ENCODE measurements around the gene DNAJB2.
"Not testable (repeated sequence)": the region's sequence is repeated elsewhere in the genome, so short reads cannot be mapped to it uniquely, and the experiment has no call there.

The DNAJB2 gene

DNA sequence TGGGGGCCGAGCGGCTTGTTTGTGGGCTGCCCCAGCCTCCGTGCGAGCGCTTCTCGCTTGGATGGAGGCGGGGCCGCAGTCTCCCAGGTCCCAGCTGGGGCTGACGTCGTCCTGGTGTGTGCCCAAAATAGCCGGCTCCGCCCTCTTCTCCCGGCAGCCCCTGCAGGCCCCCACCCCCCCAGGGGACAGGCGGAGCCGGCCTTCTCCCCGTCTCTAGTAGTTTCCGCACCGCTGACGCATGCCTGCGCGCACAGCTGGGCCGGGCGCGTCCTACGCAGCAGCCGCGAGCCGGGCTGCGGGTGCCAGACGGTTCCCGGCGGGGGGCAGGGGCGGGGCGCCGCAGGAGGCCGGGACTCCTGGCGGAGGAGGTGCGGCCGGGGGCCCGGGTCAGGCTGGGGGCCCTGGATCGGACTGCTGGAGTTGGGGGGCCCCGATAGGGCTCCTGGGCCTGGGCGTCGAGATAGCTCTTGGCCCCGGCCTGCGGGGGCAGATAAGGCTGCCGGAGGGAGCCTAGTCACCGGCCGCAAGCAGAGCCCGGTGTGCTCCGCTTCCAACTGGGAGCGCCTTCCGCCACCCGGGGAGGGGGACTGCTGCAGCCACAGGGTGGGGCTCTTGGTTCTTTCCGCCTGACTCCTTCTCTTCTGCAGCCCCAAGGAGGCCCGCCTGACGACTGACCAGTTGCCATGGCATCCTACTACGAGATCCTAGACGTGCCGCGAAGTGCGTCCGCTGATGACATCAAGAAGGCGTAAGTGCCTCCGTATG, at the start of gene DNAJB2:
Gene DNAJB2 (plus strand): TSS at position 216 of the 765 bp plus-strand sequence. CDS start 468 bp downstream, at position 684.
- DNase-seq: peak; percentile 99

DNA sequence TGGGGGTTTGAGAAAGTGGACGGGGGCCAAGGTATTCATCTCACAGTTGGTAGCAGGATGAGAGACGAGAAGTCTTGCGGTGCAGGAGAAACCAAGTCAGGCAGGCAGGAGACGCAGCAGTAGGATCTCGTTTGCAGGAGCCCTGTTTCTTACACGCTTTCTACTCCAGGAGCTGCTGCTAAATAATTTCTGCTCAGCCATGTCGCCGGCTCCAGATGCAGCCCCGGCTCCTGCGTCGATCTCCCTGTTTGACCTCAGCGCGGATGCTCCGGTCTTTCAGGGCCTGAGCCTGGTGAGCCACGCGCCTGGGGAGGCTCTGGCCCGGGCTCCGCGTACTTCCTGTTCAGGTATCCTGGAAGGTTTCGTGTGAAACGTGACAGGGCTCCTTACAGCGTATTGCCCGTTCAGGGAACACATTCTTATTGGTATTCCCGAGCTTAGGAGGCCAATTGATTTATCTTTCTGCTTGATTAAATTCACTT, 49.1 kb upstream of the DNAJB2 start:
- peak; percentile 39 for DNase-seq

DNA sequence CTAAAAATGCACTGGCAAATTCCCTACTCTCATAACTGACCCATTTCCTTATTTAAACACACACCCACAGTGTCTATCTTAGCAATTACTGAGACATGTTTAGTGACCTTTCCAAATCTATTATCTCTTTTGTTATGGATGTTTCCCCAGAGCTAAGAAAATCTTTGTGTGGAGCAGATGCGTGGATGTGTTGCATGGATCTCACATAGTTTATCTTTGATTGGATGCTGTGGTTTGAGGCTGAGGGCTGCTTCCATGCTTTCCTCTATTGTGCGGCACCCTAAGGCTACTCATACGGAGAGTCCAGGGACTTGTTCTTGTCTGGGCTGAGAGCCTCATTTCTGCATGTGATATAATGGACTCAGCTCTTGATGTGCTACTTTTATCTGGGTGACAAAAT, 44.8 kb upstream of the DNAJB2 start:
- no peak for DNase-seq

DNA sequence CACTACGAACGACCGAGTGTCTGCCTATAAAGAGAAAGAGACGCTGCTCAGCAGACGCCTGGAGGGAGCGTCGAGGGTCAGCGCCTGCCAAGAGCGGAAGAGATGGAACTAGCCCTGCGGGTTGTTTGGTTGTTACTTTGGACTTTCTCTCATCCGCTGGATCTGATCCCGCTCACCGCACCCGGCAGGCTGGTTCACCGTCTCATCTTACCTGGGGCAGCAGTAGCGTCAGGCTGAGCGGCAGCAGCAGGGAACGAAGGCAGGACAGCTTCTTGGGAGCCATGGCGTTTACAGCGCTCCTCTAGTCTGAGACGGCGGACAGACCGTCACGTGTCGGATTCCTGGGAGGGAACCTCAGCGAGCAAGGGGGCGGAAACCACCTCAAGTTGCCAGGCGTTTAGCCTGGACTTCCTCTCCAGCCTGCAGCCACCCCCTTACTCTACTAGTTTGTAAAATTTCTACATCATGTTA, 35.8 kb upstream of the DNAJB2 start:
- DNase-seq: no peak

DNA sequence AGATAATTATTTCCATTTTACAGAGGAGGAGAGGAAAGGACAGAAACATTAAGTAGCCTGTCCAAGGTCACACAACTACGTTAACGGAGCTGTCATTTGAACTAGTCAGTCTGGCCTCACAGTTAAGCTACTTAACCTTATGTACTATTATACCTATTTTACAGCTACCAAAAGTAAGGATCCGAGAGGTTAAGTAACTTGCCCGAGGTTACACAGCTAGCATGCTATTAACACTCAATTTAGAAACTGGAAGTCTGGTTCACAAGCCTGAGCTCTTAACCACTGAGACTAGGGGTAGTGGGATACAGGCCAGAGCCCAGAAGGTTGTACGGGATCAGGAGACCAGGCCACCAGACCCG, 34.4 kb upstream of the DNAJB2 start:
- DNase-seq: no peak

DNA sequence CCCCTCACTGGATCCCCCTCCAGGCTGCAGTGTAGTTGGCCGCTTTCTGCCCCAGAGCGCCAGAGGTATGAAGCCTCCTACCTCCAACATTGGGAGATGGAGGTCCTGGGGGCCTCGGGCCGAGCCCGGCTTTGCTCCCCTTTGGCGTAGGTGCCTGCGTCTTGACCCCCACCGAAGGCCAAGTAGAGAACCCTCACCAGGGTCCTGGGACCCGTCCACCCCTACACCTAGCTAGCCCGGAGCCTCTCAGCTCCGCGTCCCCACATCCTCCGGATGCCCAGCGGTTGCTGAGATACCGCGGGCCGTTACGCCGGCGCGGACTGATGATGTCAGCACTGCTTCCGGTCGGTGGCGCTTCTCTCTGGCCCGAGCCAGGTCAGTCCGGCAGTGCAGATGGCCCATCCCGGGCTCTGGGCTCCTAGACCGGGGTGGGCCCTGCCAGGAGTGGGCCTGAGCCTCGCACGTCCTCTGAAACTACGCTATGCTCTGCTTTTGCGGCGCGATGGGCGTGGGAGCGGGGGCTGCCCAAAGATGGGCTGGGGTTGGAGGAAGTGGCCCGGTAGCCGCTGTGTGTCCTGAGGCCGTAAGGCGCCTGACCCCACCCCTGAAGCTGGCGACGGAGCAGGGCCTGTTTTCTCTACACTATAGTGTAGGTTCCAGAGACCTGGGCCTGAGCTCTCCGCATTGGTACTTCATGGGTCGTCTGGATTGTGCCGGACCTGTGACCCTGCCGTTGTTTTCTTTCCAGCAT, 33.8 kb upstream of the DNAJB2 start, which contains the start of the genes GLB1L and STK16:
Gene GLB1L (minus strand): TSS at position 297 of the 751 bp plus-strand sequence. CDS start 1,871 bp downstream, outside the sequence.
Gene STK16 (plus strand): TSS at position 332 of the 751 bp plus-strand sequence. CDS start 521 bp downstream, outside the sequence.
- DNase-seq: peak; percentile 89

DNA sequence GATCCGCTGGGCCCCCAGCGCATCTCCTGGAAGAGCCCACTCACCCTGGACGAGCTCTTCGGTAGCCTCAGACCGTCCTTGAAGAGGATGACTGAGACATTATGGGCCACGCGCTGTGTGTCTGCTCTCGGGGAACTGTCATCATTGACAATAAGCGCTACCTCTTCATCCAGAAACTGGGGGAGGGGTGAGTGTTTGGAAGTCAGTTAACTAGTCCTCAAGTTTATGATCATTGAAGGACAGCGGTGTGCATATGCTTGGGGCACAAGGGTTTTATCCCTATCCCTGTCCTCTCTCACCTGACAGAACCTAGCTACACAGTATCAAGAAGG, 33.3 kb upstream of the DNAJB2 start:
- DNase-seq: no peak

DNA sequence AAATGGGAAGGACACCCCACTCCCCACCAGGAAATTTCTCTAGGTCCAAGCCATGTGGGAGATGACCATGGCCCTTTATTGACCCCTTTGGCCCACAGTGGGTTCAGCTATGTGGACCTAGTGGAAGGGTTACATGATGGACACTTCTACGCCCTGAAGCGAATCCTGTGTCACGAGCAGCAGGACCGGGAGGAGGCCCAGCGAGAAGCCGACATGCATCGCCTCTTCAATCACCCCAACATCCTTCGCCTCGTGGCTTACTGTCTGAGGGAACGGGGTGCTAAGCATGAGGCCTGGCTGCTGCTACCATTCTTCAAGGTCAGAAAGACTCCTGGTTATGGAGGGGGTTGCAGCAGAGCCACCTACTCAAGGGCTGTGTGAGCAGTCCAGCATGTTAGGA, 32.6 kb upstream of the DNAJB2 start:
- no peak for DNase-seq

DNA sequence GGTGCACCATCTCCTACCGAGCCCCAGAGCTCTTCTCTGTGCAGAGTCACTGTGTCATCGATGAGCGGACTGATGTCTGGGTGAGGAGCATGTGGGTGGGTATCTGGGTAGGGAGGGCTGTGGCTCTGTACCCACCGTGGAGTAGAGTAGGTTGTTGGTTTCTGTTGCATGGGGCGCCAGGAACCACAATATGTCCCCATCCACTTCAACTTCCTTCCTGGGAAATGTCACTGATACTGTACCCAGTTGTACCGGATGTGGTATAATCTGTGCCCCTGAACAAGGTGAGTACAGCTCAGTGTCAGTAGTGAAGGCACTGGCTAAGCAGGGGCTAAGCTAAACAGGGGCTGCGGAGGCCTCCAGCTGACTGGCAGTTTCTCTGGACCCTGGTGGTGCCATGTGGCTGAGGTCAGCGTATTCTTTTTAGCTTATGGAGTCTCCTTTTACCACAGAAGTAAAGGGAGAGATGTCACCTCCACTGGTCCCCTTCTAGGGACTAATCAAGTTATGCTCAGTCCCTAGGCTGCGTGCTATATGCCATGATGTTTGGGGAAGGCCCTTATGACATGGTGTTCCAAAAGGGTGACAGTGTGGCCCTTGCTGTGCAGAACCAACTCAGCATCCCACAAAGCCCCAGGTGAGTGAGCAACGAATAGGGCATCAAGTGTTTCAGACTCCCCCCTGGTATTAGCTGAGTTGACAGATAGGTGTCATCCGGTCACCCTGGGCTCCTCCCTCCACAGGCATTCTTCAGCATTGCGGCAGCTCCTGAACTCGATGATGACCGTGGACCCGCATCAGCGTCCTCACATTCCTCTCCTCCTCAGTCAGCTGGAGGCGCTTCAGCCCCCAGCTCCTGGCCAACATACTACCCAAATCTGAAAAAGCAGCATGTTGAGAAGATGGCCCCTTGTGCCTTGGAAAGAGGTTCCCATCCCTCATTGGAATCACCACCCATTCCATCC, 31.2 kb upstream of the DNAJB2 start:
- DNase-seq: peak; percentile 82

DNA sequence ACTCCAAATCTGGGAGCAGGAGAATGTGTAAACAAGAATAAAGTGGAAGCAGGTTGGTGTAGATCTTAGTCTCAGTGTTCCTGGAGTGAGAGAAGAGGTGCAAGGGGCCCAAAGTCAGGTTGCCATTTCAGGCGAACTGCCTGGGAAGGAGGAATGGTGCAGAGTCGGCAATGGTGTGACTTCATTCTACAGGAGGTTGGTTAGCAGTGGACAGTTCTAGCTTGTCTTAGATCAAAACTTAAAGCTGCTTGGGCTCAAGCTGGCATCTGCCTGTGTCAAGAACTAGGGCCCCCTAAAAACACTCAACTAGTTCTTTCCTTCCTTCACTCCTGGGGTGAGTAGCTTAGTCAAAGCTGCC, 30.3 kb upstream of the DNAJB2 start:
- no peak for DNase-seq

DNA sequence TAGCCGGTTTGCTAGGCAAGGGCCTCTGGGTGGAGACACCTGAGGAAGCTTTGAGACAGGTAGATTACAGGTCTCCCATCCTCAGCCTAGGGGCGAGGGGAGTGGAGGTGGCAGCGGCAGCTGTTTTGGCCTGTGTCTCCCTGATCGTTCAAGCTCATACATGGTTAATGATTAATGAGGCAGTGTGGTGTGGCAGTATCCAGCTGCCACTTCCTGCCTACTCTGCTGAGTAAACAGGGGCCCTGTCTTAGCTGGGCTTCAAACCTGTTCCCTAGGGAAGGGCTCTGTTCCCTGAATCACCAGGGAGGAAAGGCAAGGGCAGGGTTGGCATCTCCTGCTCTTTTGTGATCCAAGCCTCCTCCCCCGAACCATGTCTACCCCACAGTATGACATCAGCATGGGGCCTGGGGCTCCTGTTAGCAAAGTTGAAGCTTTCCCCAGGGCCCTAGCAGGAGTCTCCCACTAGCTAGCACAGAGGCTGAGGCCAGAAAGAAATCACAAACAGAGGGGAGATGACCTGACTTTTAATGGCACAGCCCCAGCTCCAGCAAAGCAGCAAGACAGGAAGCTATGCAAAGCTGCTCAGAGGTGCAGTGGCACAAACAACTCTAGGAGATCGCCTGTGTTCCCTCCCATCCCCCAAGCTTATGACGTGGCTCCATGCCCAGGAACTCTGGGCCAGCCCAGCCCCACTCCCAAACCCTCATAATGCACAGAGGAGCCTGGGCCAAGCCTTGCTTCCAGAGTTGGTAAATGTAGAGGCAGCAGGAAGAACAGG, 29.8 kb upstream of the DNAJB2 start:
- DNase-seq: peak; percentile 68

DNA sequence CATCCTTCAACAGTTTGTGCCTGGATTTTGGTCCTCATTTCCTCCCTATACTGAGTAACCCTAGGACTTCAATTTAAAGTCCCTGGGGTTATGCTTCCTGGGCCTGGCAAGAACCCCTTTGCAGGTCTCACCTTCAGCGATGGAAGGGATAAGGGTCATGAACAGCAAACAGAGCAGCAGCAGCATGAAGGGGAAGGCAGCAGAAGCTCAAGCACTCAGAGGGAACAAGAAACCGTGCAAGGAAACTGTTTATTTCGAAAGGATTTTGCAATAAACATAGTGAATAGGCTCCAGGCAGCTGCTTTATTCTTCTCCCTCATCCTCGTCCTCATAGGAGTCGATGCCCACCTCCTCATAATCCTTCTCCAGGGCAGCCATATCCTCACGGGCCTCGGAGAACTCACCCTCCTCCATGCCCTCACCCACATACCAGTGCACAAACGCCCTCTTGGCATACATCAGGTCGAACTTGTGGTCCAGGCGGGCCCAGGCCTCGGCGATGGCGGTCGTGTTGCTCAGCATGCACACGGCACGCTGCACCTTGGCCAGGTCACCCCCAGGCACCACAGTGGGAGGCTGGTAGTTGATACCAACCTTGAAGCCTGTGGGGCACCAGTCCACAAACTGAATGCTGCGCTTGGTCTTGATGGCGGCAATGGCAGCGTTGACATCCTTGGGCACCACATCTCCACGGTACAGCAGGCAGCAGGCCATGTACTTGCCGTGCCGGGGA, 29.0 kb upstream of the DNAJB2 start:
- DNase-seq: no peak

DNA sequence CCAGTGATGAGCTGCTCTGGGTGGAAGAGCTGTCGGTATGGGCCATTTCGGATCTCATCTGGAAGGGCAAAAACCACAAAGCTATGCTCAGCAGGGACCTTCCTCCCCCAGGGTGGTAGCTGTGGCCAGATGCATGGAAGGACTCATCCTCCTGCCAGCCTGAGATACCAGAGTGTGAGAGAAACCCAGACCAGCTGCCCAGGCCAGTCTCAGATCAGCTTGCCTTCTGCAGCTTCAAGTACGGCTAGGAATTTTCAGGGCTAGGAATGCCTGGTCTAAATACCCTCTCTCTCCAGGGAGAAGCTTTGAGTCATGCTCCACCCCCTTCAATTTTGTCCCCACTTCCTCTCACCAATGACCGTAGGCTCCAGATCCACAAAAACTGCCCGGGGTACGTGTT, 27.5 kb upstream of the DNAJB2 start:
- DNase-seq: no peak

DNA sequence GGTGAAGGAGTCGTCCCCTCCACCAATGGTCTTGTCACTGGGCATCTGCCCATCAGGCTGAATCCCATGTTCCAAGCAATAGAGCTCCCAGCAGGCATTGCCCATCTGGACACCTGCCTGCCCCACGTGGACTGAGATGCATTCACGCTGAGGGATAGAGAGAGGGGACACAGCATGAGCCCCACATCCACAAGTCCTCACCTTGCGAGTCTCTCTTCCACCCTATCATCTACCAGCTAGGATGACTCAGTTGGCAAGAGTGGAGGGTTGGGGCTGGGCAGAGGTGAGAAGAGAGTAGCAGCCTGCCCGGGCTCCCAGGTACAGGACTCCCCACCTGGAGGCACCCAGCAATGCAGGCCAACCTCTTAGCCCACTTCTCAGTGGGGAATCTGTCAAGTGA, 27.1 kb upstream of the DNAJB2 start:
- DNase-seq: peak; percentile 28

DNA sequence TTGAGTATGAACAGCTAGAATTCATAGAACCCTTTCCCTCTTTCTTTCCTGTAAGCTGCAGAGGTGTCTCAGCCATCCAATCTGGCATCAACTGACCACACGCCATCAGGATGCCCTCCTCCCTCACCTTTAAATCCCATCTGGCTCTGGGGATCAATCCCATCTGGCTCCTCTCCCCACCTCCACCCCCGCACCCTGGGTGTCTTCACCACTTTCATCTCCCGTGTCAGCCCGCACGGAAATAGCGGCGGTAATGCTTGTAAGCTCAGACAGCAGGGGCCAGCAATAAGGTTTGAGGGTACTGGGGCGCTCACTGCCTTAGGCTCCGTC, 26.6 kb upstream of the DNAJB2 start:
- DNase-seq: no peak

DNA sequence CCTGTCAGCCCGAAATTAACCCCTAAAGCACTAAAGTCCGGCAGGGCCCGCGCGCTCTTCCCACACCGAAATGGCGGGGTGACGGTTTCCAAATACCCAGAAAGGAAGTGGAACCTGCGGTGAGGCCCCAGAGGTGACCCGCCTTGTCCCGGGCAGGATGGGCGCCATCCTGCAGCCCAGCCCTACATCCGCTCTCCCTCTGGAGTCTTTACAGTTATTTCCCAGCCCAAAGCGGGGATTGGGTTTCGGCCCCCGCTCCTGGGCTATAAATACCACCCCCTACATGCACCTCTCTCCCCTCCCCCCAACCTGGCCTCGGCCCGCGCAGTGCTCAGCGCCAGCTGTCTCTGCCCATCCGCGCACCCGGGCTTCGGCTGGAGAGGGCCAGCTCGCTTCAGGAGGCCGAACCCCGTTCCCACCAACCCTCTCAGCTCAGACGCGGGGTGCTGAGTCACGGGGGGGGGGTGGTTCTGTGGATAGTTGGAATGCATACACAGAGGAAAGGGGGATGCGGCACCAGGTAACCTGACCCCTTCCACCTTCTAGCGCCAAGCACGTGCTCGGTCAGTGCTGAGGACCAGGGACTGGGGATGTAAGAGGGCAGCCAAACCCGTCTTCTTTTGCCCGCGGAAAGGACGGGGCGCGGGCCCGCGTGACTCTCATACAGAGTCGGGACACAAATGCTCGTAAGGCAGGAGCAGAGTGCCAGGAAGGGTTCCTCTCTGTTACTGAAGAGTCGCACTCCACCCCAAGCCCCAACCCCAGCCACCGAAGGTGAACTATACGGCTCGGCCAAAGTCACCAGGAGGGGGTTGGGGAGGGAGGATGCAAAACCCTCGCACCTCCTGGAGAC, 26.0 kb upstream of the DNAJB2 start, which contains the start of gene TUBA4B:
Gene TUBA4B (plus strand): TSS at position 344 of the 853 bp plus-strand sequence. CDS start 165 bp downstream, at position 509.
- DNase-seq: peak; percentile 52

DNA sequence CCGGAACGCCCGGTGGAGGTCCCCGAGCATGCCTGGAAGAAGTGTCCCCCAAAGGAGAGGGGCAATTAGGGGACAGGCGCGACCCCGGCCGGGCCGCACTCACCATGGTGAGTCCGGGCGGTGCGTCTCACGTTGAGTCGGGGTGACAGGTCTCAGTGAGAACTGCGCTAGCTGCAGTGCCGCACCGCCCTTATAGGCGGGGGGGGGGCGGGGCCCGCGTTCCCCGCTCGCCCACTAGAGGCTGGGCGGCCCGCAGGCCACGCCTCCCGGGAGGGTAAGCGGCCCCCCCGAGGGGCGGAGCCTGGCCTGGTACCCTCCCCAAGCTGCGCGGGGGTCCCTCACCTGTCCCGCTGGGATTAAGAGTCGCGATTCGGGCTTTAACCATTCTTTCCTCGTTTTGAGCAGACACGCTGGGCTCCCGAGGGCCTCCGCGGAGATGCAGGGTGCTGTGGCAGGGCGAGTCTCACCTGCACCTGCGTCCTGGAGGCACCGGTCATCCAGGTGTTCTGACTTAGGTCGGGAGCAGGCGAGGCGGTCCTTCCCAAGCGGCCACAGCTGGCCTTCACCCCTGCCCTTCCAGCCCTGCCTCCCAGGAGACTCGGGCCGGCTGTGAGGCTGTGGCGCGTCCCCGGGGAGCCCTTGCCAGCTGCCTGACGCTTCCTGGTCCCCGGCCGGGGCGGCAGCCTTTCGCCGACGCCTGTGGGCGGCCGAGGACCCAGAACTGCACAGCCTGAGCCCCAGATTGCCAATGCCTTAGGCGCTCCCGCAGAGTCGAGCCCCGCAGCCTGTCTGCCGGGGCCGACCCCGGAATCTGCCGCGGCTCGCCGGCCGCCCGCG, 25.2 kb upstream of the DNAJB2 start, which contains the start of gene TUBA4A:
Gene TUBA4A (minus strand): TSS at position 166 of the 837 bp plus-strand sequence. CDS start 60 bp downstream, at position 106.
- DNase-seq: peak; percentile 93

DNA sequence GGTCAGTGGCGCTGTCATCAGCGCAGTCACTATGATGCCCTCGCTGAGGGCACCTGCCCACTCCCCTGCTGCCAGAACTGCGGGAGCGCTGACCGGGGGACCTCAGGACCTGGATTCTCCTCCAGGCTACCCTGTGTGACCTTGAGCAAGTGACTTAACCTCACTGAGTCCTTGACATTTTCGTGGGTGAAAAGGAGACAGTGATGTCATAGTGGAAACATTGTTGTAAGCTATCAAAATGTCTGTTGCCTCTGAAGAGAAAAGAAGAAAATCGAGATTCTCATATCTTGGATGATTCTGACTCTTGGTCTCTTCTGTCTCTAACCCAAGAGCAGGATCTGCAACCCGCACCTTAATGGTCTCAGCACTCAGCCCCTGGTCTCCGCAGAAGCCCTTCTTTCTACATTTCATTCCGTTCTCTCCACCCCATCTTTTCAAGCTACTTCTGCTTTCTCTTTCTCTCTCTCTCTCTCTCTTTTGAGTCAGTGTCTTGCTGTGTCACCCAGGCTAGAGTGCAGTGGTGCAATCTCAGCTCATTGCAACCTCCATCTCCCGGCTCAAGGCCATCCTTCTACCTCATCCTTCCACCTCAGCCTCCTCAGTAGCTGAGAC, 24.5 kb upstream of the DNAJB2 start:
- peak; percentile 56 for DNase-seq

DNA sequence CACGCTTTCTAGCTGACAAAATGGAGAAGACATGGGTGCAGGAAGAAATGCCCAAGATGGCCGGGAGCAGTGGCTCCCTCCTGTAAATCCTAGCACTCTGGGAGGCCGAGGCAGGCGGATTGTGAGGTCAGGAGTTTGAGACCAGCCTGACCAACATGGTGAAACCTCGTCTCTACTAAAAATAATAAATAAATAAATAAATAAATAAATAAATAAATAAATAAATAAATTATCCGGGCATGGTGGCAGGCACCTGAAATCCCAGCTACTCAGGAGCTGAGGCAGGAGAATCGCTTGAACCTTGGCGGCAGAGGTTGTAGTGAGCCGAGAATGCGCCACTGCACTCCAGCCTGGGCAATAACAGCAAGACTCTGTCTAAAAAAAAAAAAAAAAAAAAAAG, 20.2 kb upstream of the DNAJB2 start:
- not testable (repeated sequence) for DNase-seq
